ENCODE results near the gene MAPRE3. TPM values are rescaled to one million over a fixed set of nuclear protein-coding genes. Genes with fewer than 3 reads are reported as not detected.

Gene MAPRE3
- total and polyA plus RNA-seq, 4 donors: 10.2 to 41.9 (median 27.2) TPM

DNA sequence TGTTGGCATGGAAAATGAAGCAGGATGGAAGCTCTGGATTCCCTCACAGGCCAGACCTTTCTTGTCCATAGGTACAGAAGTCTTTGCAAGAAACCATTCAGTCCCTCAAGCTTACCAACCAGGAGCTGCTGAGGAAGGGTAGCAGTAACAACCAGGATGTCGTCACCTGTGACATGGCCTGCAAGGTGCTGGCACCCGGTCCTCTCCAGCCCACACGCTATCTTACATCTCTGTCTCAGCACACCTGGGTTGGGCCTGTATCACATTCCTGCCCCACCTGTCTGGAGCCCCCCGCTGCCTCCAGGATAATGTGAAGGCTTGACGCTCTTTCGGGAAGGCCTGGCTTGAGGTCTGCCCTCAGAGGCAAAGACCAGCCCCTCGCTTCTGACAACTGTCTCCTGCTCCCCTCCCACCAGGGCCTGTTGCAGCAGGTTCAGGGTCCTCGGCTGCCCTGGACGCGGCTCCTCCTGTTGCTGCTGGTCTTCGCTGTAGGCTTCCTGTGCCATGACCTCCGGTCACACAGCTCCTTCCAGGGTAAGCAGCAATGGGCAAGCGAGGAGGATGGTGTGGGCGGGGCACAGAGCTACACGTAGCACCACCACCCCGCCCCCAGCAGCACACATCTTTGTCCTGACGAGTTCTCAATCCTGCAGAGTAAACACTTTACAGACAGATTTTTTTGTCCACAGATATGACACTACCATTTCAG is 68.3 kb downstream of the MAPRE3 start:
- Histone ChIP-seq H3K9ac (ENCODE audit: insufficient read depth in 1 of 2, low read length in 2 of 2) (no peak overlapping the region), H3K27me3 (ENCODE audit: control insufficient read depth in 3 of 3, insufficient read depth in 3 of 3, low read length in 2 of 3) (no peaks in the 10 kb centered on the region), H3K9me3 (ENCODE audit: control insufficient read depth in 4 of 4, insufficient read depth in 3 of 4, low read length in 3 of 4) (no peaks in the 10 kb centered on the region), H3K36me3 (ENCODE audit: control insufficient read depth in 4 of 4, insufficient read depth in 4 of 4, low read length in 4 of 4) (peaks cover 30 to 65% (median 39%) of the 10 kb centered on the region in 4 donors), H3K4me1 (ENCODE audit: control insufficient read depth in 5 of 5, insufficient read depth in 5 of 5, low read length in 5 of 5) (peaks cover 0 to 9% (median 3%) of the 10 kb centered on the region in 5 donors), H3K27ac (ENCODE audit: low read depth in 1 of 2, low read length in 1 of 2) (no peak overlapping the region), H3K4me3 (no peak overlapping the region)
- no peak for DNase-seq
- WGBS, 2 donors: 89 to 93% methylated on average over 17 of the region's 17 CpGs
- ATAC-seq (ENCODE audit: insufficient read depth, low FRiP score): no peak
- TF ChIP-seq, protein P1, sequence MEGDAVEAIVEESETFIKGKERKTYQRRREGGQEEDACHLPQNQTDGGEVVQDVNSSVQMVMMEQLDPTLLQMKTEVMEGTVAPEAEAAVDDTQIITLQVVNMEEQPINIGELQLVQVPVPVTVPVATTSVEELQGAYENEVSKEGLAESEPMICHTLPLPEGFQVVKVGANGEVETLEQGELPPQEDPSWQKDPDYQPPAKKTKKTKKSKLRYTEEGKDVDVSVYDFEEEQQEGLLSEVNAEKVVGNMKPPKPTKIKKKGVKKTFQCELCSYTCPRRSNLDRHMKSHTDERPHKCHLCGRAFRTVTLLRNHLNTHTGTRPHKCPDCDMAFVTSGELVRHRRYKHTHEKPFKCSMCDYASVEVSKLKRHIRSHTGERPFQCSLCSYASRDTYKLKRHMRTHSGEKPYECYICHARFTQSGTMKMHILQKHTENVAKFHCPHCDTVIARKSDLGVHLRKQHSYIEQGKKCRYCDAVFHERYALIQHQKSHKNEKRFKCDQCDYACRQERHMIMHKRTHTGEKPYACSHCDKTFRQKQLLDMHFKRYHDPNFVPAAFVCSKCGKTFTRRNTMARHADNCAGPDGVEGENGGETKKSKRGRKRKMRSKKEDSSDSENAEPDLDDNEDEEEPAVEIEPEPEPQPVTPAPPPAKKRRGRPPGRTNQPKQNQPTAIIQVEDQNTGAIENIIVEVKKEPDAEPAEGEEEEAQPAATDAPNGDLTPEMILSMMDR (IDR thresholded peaks at IDR 0.05; ENCODE audit: control extremely low read depth, extremely low read depth): no peak

DNA sequence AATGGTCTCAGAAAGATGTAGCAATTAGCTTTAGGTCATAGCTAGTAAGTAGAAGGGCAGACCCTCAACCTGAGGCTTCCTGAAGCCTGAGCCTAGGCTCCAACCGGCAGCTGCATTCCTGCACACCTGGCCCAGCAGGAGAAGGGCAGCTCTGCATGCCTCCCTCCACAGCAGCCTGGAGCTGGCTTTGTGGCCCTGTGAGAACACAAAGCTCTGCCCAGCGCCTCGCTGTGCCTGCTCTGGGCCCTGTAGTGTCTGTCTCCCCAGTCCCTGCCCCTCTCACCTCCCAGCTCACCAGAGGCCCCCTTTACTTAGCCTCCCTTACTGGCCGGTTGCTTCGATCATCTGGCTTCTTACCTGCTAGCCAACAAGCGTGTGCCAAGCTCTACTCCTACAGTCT is 69.0 kb downstream of the MAPRE3 start:
- WGBS, 2 donors: 95 to 97% methylated on average over 6 of the region's 6 CpGs
- TF ChIP-seq, protein P1 (IDR thresholded peaks at IDR 0.05; ENCODE audit: control extremely low read depth, extremely low read depth): no peak
- Histone ChIP-seq H3K9ac (ENCODE audit: insufficient read depth in 1 of 2, low read length in 2 of 2) (no peak overlapping the region), H3K27ac (ENCODE audit: low read depth in 1 of 2, low read length in 1 of 2) (no peak overlapping the region), H3K4me1 (ENCODE audit: control insufficient read depth in 5 of 5, insufficient read depth in 5 of 5, low read length in 5 of 5) (peaks cover 0 to 5% (median 0%) of the 10 kb centered on the region in 5 donors), H3K4me3 (no peak overlapping the region), H3K9me3 (ENCODE audit: control insufficient read depth in 4 of 4, insufficient read depth in 3 of 4, low read length in 3 of 4) (no peaks in the 10 kb centered on the region), H3K27me3 (ENCODE audit: control insufficient read depth in 3 of 3, insufficient read depth in 3 of 3, low read length in 2 of 3) (no peaks in the 10 kb centered on the region), H3K36me3 (ENCODE audit: control insufficient read depth in 4 of 4, insufficient read depth in 4 of 4, low read length in 4 of 4) (peaks cover 30 to 65% (median 39%) of the 10 kb centered on the region in 4 donors)
- ATAC-seq (ENCODE audit: insufficient read depth, low FRiP score) (no peak), DNase-seq (no peak)

DNA sequence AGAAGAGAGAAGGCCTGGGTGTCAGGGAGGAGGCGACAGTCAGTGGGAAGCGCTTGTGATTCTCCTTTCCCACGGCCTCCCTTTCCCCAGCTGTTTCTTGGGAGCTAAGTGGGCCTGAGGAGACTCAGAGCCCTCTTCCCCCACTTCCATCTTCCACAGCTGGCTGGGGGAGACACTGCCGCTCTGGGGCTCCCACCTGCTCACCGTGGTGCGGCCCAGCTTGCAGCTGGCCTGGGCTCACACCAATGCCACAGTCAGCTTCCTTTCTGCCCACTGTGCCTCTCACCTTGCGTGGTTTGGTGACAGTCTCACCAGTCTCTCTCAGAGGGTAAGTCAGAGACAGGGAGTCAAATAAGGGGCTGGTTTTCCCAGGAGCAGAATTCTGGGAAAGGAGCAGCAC is 69.4 kb downstream of the MAPRE3 start:
- 96% methylated on average over 7 of the region's 7 CpGs for WGBS, 2 donors

More for the DNA sequence above, 69.4 kb downstream of the MAPRE3 start:
- Histone ChIP-seq H3K4me1 (ENCODE audit: control insufficient read depth in 5 of 5, insufficient read depth in 5 of 5, low read length in 5 of 5) (peaks cover 0 to 5% (median 0%) of the 10 kb centered on the region in 5 donors), H3K9ac (ENCODE audit: insufficient read depth in 1 of 2, low read length in 2 of 2) (no peak overlapping the region), H3K36me3 (ENCODE audit: control insufficient read depth in 4 of 4, insufficient read depth in 4 of 4, low read length in 4 of 4) (peaks cover 30 to 65% (median 37%) of the 10 kb centered on the region in 4 donors), H3K9me3 (ENCODE audit: control insufficient read depth in 4 of 4, insufficient read depth in 3 of 4, low read length in 3 of 4) (no peaks in the 10 kb centered on the region), H3K4me3 (no peak overlapping the region), H3K27me3 (ENCODE audit: control insufficient read depth in 3 of 3, insufficient read depth in 3 of 3, low read length in 2 of 3) (no peaks in the 10 kb centered on the region), H3K27ac (ENCODE audit: low read depth in 1 of 2, low read length in 1 of 2) (no peak overlapping the region)
- DNase-seq (no peak), ATAC-seq (ENCODE audit: insufficient read depth, low FRiP score) (no peak)
- TF ChIP-seq, protein P1 (IDR thresholded peaks at IDR 0.05; ENCODE audit: control extremely low read depth, extremely low read depth): no peak
